AG04450 (cell line): ENCODE measurements around the gene PMM2. TPM values are rescaled to one million over a fixed set of nuclear protein-coding genes. Genes with fewer than 3 reads are reported as not detected.
A peak's percentile ranks its signal among the peaks of the same experiment; 100 is the strongest.

Experiments used
- CTCF ChIA-PET: fragments of 300-600, 350-600 bp; formaldehyde crosslinking; extraction: SDS; loops from one replicate; lab custom pipeline; 2022; ENCODE audit warnings: antibody characterized with exemption, inconsistent platforms; lab: Charles Lee
- POLR2A ChIA-PET: fragments of 350-600 bp; formaldehyde crosslinking; extraction: SDS; loops from one replicate; lab custom pipeline; 2021; ENCODE audit warnings: antibody characterized with exemption, inconsistent platforms; lab: Yijun Ruan, JAX
- DNase-seq: peaks from one replicate; pipeline ENCODE4 v3.0.0-alpha.2; 2011; ENCODE audit warnings: low read depth, low spot score
- H3K27ac ChIP-seq: one replicate; pipeline ENCODE4 v1.5.1; 2012; ENCODE audit warnings: low read depth, low read length, control low read depth
- H3K27me3 ChIP-seq: one replicate; pipeline ENCODE4 v1.6.0; 2012; ENCODE audit warnings: low read length; ENCODE audit not compliant: control insufficient read depth, insufficient read depth
- H3K4me3 ChIP-seq: 2 replicates; pipeline ENCODE4 v1.5.1; 2011; ENCODE audit warnings: mild to moderate bottlenecking, low read depth, low read length, control low read depth
- H3K9me3 ChIP-seq: 2 replicates; pipeline ENCODE4 v1.5.1; 2012; ENCODE audit warnings: low read length; ENCODE audit not compliant: control insufficient read depth, insufficient read depth
- polyA plus RNA-seq: library from polyadenylated mRNA; depleted of rRNA; stranded (reverse); fragments of >200 nt; gene quantifications from 2 replicates; pipeline ENCODE4 v1.2.3, GENCODE V29; 2011
- TF ChIP-seq, protein P1 (sequence below): IDR thresholded peaks from 2 replicates; pipeline ENCODE4 v1.5.1; 2011; ENCODE audit warnings: low read depth, low read length, control low read depth, inconsistent platforms

PMM2 gene
- polyA plus RNA-seq, 1 experiment = 37.0 TPM

DNA sequence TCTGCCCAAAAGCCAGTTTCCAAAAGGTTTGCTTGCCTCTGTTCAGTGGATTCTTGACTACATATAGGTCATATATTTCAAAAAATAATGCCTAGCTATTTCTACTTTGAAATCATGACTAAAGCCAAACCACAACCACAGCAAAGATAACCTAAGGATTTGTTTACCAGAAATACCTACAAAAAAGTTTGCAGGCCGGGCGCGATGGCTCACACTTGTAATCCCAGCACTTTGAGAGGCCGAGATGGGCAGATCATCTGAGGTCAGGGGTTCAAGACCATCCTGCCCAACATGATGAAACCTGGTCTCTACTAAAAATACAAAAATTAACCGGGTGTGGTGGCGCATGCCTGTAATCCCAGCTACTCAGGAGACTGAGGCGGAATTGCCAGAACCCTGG lies 56.0 kb downstream of the PMM2 start:
- ChIA-PET POLR2A (interaction anchor here (1.8 kb wide), 1 partner anchor 15 kb away, joined by 7 read pairs; the partner anchor contains the start of gene CARHSP1), CTCF (interaction anchor here (1.3 to 4.5 kb wide), 2 partner anchors 26 to 156 kb away, joined by 3 to 17 read pairs; no protein-coding TSS in a partner anchor)
- H3K27ac ChIP-seq = no peak overlapping the region
- H3K4me3 ChIP-seq = no peak overlapping the region
- H3K27me3 ChIP-seq = no peaks in the 10 kb centered on the region
- TF ChIP-seq, protein P1, sequence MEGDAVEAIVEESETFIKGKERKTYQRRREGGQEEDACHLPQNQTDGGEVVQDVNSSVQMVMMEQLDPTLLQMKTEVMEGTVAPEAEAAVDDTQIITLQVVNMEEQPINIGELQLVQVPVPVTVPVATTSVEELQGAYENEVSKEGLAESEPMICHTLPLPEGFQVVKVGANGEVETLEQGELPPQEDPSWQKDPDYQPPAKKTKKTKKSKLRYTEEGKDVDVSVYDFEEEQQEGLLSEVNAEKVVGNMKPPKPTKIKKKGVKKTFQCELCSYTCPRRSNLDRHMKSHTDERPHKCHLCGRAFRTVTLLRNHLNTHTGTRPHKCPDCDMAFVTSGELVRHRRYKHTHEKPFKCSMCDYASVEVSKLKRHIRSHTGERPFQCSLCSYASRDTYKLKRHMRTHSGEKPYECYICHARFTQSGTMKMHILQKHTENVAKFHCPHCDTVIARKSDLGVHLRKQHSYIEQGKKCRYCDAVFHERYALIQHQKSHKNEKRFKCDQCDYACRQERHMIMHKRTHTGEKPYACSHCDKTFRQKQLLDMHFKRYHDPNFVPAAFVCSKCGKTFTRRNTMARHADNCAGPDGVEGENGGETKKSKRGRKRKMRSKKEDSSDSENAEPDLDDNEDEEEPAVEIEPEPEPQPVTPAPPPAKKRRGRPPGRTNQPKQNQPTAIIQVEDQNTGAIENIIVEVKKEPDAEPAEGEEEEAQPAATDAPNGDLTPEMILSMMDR = no peak
- DNase-seq = no peak
- no peaks in the 10 kb centered on the region; the same call in 1 of the 2 replicates for H3K9me3 ChIP-seq

DNA sequence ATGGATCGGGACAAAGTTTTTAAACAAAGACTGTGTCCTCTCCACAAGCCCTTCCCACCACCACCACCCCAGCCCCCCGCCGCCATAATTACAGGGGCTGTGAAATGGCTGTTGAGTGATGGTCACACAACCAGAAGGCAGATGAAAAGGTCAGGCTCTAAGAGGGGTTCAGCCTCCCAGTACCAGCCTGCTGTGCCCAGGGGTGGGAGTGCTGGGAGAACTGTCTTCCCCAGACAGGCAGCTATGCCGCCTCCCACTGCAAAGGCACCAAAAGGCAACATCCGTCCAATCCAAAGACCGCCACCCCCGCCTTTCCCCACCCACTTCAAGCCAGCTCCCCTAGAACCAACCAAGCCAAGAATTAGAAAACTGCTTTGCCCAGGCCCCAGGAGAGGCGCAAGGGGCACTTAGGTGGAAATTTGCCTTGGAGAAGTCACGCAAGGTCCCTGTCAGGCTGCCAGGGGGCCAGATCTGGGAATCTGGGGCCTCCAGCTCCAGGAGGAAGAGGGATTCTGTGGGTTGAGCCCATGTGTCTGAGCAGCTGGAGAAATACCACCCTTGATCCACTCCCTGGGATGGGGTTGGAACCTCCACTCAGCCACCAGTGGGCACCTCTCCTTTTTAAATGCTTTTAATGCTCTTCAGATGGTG lies 56.8 kb downstream of the PMM2 start:
- Histone ChIP-seq H3K4me3 (no peak overlapping the region), H3K27me3 (no peaks in the 10 kb centered on the region), H3K9me3 (no peaks in the 10 kb centered on the region; the same call in 1 of the 2 replicates), H3K27ac (no peak overlapping the region)
- CTCF ChIA-PET = interaction anchor here (1.3 to 4.5 kb wide), 2 partner anchors 26 to 155 kb away, joined by 3 to 17 read pairs; no protein-coding TSS in a partner anchor
- TF ChIP-seq, protein P1 = no peak
- no peak for DNase-seq
- POLR2A ChIA-PET = interaction anchor here (1.8 kb wide), 1 partner anchor 14 kb away, joined by 7 read pairs; the partner anchor contains the start of gene CARHSP1

- no peaks in the 10 kb centered on the region for H3K27me3 ChIP-seq
- no peak overlapping the region for H3K4me3 ChIP-seq
- H3K27ac ChIP-seq = no peak overlapping the region
- POLR2A ChIA-PET = interaction anchor here (1.4 kb wide), 1 partner anchor 13 kb away, joined by 4 read pairs; the partner anchor contains the start of gene CARHSP1
- DNase-seq = no peak
- CTCF ChIA-PET = interaction anchor here (4.5 kb wide), 1 partner anchor 25 kb away, joined by 17 read pairs; no protein-coding TSS in a partner anchor
- no peaks in the 10 kb centered on the region; the same call in 1 of the 2 replicates for H3K9me3 ChIP-seq
- TF ChIP-seq, protein P1 = peak; percentile 28
Observed at GRCh38 chr16:8855051-8855786, 57.6 kb downstream of the PMM2 start.

DNA sequence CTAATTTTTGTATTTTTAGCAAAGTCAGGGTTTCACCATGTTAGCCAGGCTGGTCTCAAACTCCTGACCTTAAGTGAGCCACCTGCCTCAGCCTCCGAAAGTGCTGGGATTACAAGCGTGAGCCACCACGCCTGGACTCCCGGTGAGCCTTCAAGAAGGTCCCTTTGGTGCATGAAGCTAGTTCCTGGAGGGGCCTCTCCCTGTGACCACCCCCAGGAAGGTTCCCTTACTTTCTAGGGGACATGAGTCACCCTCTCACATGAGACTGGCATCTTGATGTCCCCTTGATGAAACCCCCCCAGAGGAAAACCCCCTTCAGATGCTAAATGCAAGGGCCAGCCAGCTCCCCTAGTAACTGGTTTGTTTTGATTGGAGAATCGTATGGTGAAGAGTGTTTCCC lies 58.3 kb downstream of the PMM2 start:
- Histone ChIP-seq H3K27me3 (no peaks in the 10 kb centered on the region), H3K27ac (peak overlapping the region; percentile 11), H3K4me3 (no peak overlapping the region), H3K9me3 (no peaks in the 10 kb centered on the region; the same call in 1 of the 2 replicates)
- POLR2A ChIA-PET = interaction anchor here (1.4 kb wide), 1 partner anchor 13 kb away, joined by 4 read pairs; the partner anchor contains the start of gene CARHSP1
- TF ChIP-seq, protein P1 = no peak
- CTCF ChIA-PET = interaction anchor here (4.5 kb wide), 1 partner anchor 24 kb away, joined by 17 read pairs; no protein-coding TSS in a partner anchor
- DNase-seq = no peak
